ENCODE results near the gene CR1. TPM values are rescaled to one million over a fixed set of nuclear protein-coding genes. Genes with fewer than 3 reads are reported as not detected.
"Not testable (repeated sequence)": the region's sequence is repeated elsewhere in the genome, so short reads cannot be mapped to it uniquely, and the experiment has no call there.

The CR1 gene
- total and polyA plus RNA-seq, 2 of the 4 experiments (the other 2 are of a cell fraction), result not detected

DNA sequence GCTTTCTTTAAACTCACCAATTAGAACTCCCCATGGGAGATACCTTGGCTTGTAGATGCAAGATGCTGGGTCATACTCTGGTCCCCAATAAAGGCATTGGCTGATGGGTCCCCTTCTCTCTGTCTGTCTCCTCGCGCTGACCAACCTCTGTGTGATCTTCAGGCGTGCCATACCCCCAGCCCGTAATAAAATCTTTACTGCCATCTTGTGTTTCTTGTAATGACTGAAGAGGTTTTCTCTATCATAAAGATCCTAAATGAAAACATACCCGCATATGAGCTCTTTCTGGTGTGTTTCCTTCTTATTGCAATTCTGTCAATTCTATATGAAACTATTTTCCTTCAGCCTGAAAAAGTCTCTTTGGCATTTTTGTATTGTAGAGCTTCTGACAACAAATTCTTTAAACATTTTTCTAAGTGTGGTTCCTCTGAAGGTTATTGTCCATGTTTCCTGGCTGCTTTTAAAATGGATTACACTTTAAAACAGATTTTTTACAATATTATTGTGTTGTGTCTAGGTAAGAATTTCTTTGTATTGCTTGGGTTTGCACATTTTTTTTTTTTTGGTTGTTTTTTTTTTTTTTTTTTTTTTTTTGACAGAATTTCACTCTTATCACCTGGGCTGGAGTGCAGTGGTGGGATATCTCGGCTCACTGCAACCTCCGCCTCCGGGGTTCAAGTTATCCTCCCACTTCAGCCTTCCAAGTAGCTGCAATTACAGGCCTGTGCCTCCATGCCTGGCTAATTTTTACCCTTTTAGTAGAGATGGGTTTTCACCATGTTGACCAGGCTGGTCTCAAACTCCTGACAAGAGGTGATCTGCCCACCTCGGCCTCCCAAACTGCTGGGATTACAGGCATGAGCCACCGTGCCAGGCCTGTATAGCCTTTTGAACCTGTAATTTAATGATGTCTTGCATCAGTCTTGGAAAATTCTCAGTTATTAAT lies 24.7 kb downstream of the CR1 start:
- H3K27ac ChIP-seq (ENCODE audit: insufficient read depth, low read length); H3K9ac ChIP-seq (ENCODE audit: low read depth, low read length); H2BK15ac ChIP-seq (ENCODE audit: low read depth, low read length); intact Hi-C loops (cut with micrococcal nuclease); H2AK5ac ChIP-seq (ENCODE audit: low read depth, low read length); in situ Hi-C loops (cut with MboI; ENCODE audit: low sequenced_read_pairs); H3K4me2 ChIP-seq (ENCODE audit: low read depth, low read length); H2AFZ ChIP-seq (replicated peaks; ENCODE audit: low read length, poor library complexity); H3K79me1 ChIP-seq (ENCODE audit: low read depth in 1 of 2, low read length in 2 of 2); ATAC-seq (ENCODE audit: low read depth); CTCF ChIA-PET; H3K27me3 ChIP-seq (ENCODE audit: control insufficient read depth, insufficient read depth, low read length); dilution Hi-C loops (cut with HindIII; ENCODE audit: low sequenced_read_pairs, unreplicated experiment); H2BK5ac ChIP-seq (ENCODE audit: low read depth, low read length, poor library complexity, severe bottlenecking); H4K8ac ChIP-seq (ENCODE audit: low read depth in 2 of 2, low read length in 2 of 2); DNase-seq; H3K4me3 ChIP-seq (ENCODE audit: insufficient read depth, low read depth, low read length); H4K20me1 ChIP-seq (ENCODE audit: insufficient read depth, low read length); H4K5ac ChIP-seq (ENCODE audit: low read depth, low read length); H3K36me3 ChIP-seq (ENCODE audit: control insufficient read depth, insufficient read depth, low read length); H3K18ac ChIP-seq (ENCODE audit: low read depth, low read length); H2AK9ac ChIP-seq (replicated peaks; ENCODE audit: low read depth, low read length, poor library complexity); H3K14ac ChIP-seq (replicated peaks; ENCODE audit: low read depth, low read length); H3K23ac ChIP-seq (ENCODE audit: low read depth, low read length); BruUV-seq (replicated peaks); H2BK120ac ChIP-seq (ENCODE audit: low read depth, low read length); H3K9me1 ChIP-seq (ENCODE audit: insufficient read depth, low read length); POLR2A ChIA-PET (ENCODE audit: unreplicated experiment); H3K56ac ChIP-seq (ENCODE audit: extremely low read depth, insufficient read depth, low read length); H4K91ac ChIP-seq (ENCODE audit: insufficient read depth, low read depth, low read length); H2BK20ac ChIP-seq (ENCODE audit: low read depth, low read length); H3K4ac ChIP-seq (ENCODE audit: low read depth, low read length); H3K9me3 ChIP-seq (ENCODE audit: control insufficient read depth, insufficient read depth, low read length); H3K4me1 ChIP-seq (ENCODE audit: control insufficient read depth, insufficient read depth, low read length): not testable (repeated sequence)
- no CpG with 5 or more reads among the region's 10 CpGs for WGBS, 2 experiments (ENCODE audit: extremely low coverage in 2 of 2, insufficient read length in 1 of 2)

DNA sequence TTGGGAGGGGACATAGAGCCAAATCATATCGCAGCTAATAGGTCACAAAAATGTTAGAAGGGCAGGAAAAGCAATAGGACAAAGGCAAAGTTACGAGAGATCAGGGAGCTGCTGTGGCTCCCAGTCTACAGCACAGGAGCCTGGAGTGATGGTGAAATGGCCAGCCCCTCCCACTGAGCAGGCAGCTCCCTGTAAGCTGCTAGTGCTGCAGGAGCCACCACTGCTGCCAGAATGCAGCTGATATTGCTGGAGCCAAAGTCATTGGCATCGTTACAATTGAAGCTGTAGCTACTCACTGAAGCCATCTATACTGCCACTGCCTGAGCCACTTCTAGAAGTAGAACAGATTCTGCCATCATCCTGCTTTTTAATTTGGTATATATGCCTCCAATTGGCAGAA lies 29.3 kb downstream of the CR1 start:
- H3K23ac ChIP-seq (ENCODE audit: low read depth, low read length); dilution Hi-C loops (cut with HindIII; ENCODE audit: low sequenced_read_pairs, unreplicated experiment); H3K18ac ChIP-seq (ENCODE audit: low read depth, low read length); H3K27me3 ChIP-seq (ENCODE audit: control insufficient read depth, insufficient read depth, low read length); H3K9ac ChIP-seq (ENCODE audit: low read depth, low read length); H3K14ac ChIP-seq (replicated peaks; ENCODE audit: low read depth, low read length); H2AK5ac ChIP-seq (ENCODE audit: low read depth, low read length); CTCF ChIA-PET; H3K9me1 ChIP-seq (ENCODE audit: insufficient read depth, low read length); H2BK120ac ChIP-seq (ENCODE audit: low read depth, low read length); H2AFZ ChIP-seq (replicated peaks; ENCODE audit: low read length, poor library complexity); H3K4ac ChIP-seq (ENCODE audit: low read depth, low read length); H2BK15ac ChIP-seq (ENCODE audit: low read depth, low read length); H3K56ac ChIP-seq (ENCODE audit: extremely low read depth, insufficient read depth, low read length); intact Hi-C loops (cut with micrococcal nuclease); BruUV-seq (replicated peaks); ATAC-seq (ENCODE audit: low read depth); DNase-seq; POLR2A ChIA-PET (ENCODE audit: unreplicated experiment); H4K5ac ChIP-seq (ENCODE audit: low read depth, low read length); H4K20me1 ChIP-seq (ENCODE audit: insufficient read depth, low read length); H4K8ac ChIP-seq (ENCODE audit: low read depth in 2 of 2, low read length in 2 of 2); H3K9me3 ChIP-seq (ENCODE audit: control insufficient read depth, insufficient read depth, low read length); H3K27ac ChIP-seq (ENCODE audit: insufficient read depth, low read length); H3K4me1 ChIP-seq (ENCODE audit: control insufficient read depth, insufficient read depth, low read length); H3K4me3 ChIP-seq (ENCODE audit: insufficient read depth, low read depth, low read length); H3K4me2 ChIP-seq (ENCODE audit: low read depth, low read length); H2BK5ac ChIP-seq (ENCODE audit: low read depth, low read length, poor library complexity, severe bottlenecking); in situ Hi-C loops (cut with MboI; ENCODE audit: low sequenced_read_pairs); H3K79me1 ChIP-seq (ENCODE audit: low read depth in 1 of 2, low read length in 2 of 2); H2AK9ac ChIP-seq (replicated peaks; ENCODE audit: low read depth, low read length, poor library complexity); H4K91ac ChIP-seq (ENCODE audit: insufficient read depth, low read depth, low read length); H2BK20ac ChIP-seq (ENCODE audit: low read depth, low read length); H3K36me3 ChIP-seq (ENCODE audit: control insufficient read depth, insufficient read depth, low read length): not testable (repeated sequence)
- WGBS, 2 experiments (ENCODE audit: extremely low coverage in 2 of 2, insufficient read length in 1 of 2), result no CpG with 5 or more reads among the region's 3 CpGs

Measured in IMR-90 (cell line).